HEK293 (cell line): ENCODE measurements around the gene MICU2.

Experiments
- CTCF ChIP-seq: fragments of 450-650 bp; formaldehyde crosslinking; IDR thresholded peaks from 2 replicates; pipeline ENCODE4 v1.5.1; 2016; ENCODE audit warnings: missing biosample characterization, missing genetic modification characterization
- YY1 ChIP-seq: fragments of 450-650 bp; formaldehyde crosslinking; IDR thresholded peaks from 2 replicates; pipeline ENCODE4 v1.5.1; 2018; ENCODE audit warnings: missing biosample characterization, missing genetic modification characterization
- ZNF624 ChIP-seq: fragments of 450-650 bp; formaldehyde crosslinking; IDR thresholded peaks from 2 replicates; pipeline ENCODE4 v1.5.1; 2017; ENCODE audit warnings: missing biosample characterization, missing genetic modification characterization

- no peak for TF ChIP-seq ZNF624
- no peak for TF ChIP-seq YY1 (tag by site-specific recombination)
- TF ChIP-seq CTCF (tag by site-specific recombination) = no peak
These were observed 12.9 kb upstream of the MICU2 start for GRCh38 chr13:21616880-21617279.
